Measurements from ENCODE around the gene TKFC. TPM values are rescaled to one million over a fixed set of nuclear protein-coding genes. Genes with fewer than 3 reads are reported as not detected.

Gene TKFC
- total RNA-seq, 1 experiment from 2014 or later = 82.3 TPM

- Histone ChIP-seq H3K27ac (ENCODE audit: low read depth, low read length, poor library complexity, severe bottlenecking) (no peak overlapping the region), H3K36me3 (ENCODE audit: insufficient read depth, low read length, poor library complexity, severe bottlenecking) (peaks cover 16% of the 10 kb centered on the region), H3K9me3 (ENCODE audit: low read depth, low read length, poor library complexity, severe bottlenecking) (no peaks in the 10 kb centered on the region), H3K4me1 (ENCODE audit: insufficient read depth, low read length, poor library complexity, severe bottlenecking) (no peaks in the 10 kb centered on the region), H3K4me3 (ENCODE audit: low read depth, low read length, poor library complexity, severe bottlenecking) (no peak overlapping the region), H3K27me3 (replicated peaks; ENCODE audit: insufficient read depth, low read depth, low read length, poor library complexity) (no peaks in the 10 kb centered on the region)
- DNase-seq (ENCODE audit: low spot score) = no peak
- intact Hi-C loops (cut with micrococcal nuclease; ENCODE audit: unreplicated experiment) = no loop called here
- TF ChIP-seq EZH2 (IDR thresholded peaks at IDR 0.05; ENCODE audit: borderline replicate concordance, low read depth, low read length, poor library complexity, severe bottlenecking) (no peak), CTCF (conservative IDR thresholded peaks at IDR 0.05; ENCODE audit: low read depth, low read length) (no peak)
- BruUV-seq (replicated peaks) = no TSS peak
- CTCF ChIA-PET = no interaction called here
- POLR2A ChIA-PET (ENCODE audit: low non-redundant PET) = no interaction called here
Observed at GRCh38 chr11:61350803-61351202, 17.8 kb downstream of the TKFC start.

GRCh38 chr11:61352038-61352437 lies 19.0 kb downstream of the TKFC start:
- Histone ChIP-seq H3K27ac (ENCODE audit: low read depth, low read length, poor library complexity, severe bottlenecking) (no peak overlapping the region), H3K27me3 (replicated peaks; ENCODE audit: insufficient read depth, low read depth, low read length, poor library complexity) (no peaks in the 10 kb centered on the region), H3K4me1 (ENCODE audit: insufficient read depth, low read length, poor library complexity, severe bottlenecking) (no peaks in the 10 kb centered on the region), H3K36me3 (ENCODE audit: insufficient read depth, low read length, poor library complexity, severe bottlenecking) (peaks cover 16% of the 10 kb centered on the region), H3K9me3 (ENCODE audit: low read depth, low read length, poor library complexity, severe bottlenecking) (no peaks in the 10 kb centered on the region), H3K4me3 (ENCODE audit: low read depth, low read length, poor library complexity, severe bottlenecking) (no peak overlapping the region)
- POLR2A ChIA-PET (ENCODE audit: low non-redundant PET) = no interaction called here
- intact Hi-C loops (cut with micrococcal nuclease; ENCODE audit: unreplicated experiment) = no loop called here
- BruUV-seq (replicated peaks) = no TSS peak
- TF ChIP-seq EZH2 (IDR thresholded peaks at IDR 0.05; ENCODE audit: borderline replicate concordance, low read depth, low read length, poor library complexity, severe bottlenecking) = no peak
- CTCF ChIA-PET = no interaction called here
- no peak for DNase-seq (ENCODE audit: low spot score)

- TF ChIP-seq EZH2 (IDR thresholded peaks at IDR 0.05; ENCODE audit: borderline replicate concordance, low read depth, low read length, poor library complexity, severe bottlenecking) (no peak), CTCF (conservative IDR thresholded peaks at IDR 0.05; ENCODE audit: low read depth, low read length) (no peak)
- POLR2A ChIA-PET (ENCODE audit: low non-redundant PET) = no interaction called here
- Histone ChIP-seq H3K9me3 (ENCODE audit: low read depth, low read length, poor library complexity, severe bottlenecking) (no peaks in the 10 kb centered on the region), H3K4me3 (ENCODE audit: low read depth, low read length, poor library complexity, severe bottlenecking) (no peak overlapping the region), H3K27me3 (replicated peaks; ENCODE audit: insufficient read depth, low read depth, low read length, poor library complexity) (no peaks in the 10 kb centered on the region), H3K27ac (ENCODE audit: low read depth, low read length, poor library complexity, severe bottlenecking) (no peak overlapping the region), H3K36me3 (ENCODE audit: insufficient read depth, low read length, poor library complexity, severe bottlenecking) (peaks cover 16% of the 10 kb centered on the region), H3K4me1 (ENCODE audit: insufficient read depth, low read length, poor library complexity, severe bottlenecking) (no peaks in the 10 kb centered on the region)
- CTCF ChIA-PET = no interaction called here
- no peak for DNase-seq (ENCODE audit: low spot score)
- BruUV-seq (replicated peaks) = no TSS peak
- intact Hi-C loops (cut with micrococcal nuclease; ENCODE audit: unreplicated experiment) = no loop called here
Observed at GRCh38 chr11:61353131-61354067, 20.4 kb downstream of the TKFC start.

Data from A673 (cell line).